D721Med (cell line): ENCODE results near the gene PPEF2.

Source experiments
- DNase-seq: peaks from one replicate; pipeline ENCODE4 v3.0.0; 2011; ENCODE audit warnings: low spot score; ENCODE audit not compliant: insufficient read length
- FAIRE-seq: peaks from 2 replicates; lab custom pipeline; 2011; peaks lifted over from hg19 to GRCh38; lab: Jason Lieb, UNC
- CTCF ChIP-seq: IDR thresholded peaks from 2 replicates; pipeline ENCODE4 v1.5.1; 2012; ENCODE audit warnings: mild to moderate bottlenecking, control low read depth; ENCODE audit not compliant: insufficient read depth; ENCODE audit errors: missing control alignments

PPEF2 gene

GRCh38 chr4:75895744-75896314, 6.4 kb downstream of the PPEF2 start:
- DNase-seq (no peak), FAIRE-seq (peak; percentile 41)
- peak; percentile 57 for TF ChIP-seq CTCF

GRCh38 chr4:75892508-75892907, 9.7 kb downstream of the PPEF2 start:
- no peak for TF ChIP-seq CTCF
- FAIRE-seq: no peak
- peak; percentile 45 for DNase-seq

- FAIRE-seq (no peak), DNase-seq (no peak)
- TF ChIP-seq CTCF: no peak
These were observed 10.6 kb downstream of the PPEF2 start for GRCh38 chr4:75891611-75892010.

- no peak for DNase-seq
- FAIRE-seq: no peak
- TF ChIP-seq CTCF: no peak
These were observed 12.6 kb downstream of the PPEF2 start for GRCh38 chr4:75889537-75890199.

- DNase-seq (no peak), FAIRE-seq (no peak)
- no peak for TF ChIP-seq CTCF
These were observed 16.1 kb downstream of the PPEF2 start for GRCh38 chr4:75886104-75886503.

- DNase-seq (no peak), FAIRE-seq (no peak)
- TF ChIP-seq CTCF: no peak
These were observed 20.8 kb downstream of the PPEF2 start for GRCh38 chr4:75881476-75881875.

GRCh38 chr4:75880278-75880677, 22.0 kb downstream of the PPEF2 start:
- TF ChIP-seq CTCF: no peak
- no peak for FAIRE-seq
- no peak for DNase-seq
